Activated naive CD4-positive, alpha-beta T cell (primary cell): ENCODE data around the gene OR52D1.

Experiments used
- DNase-seq, 4 experiments: peaks; one replicate each; lab custom pipeline; 2025; lab: John Stamatoyannopoulos, UW

Gene OR52D1

GRCh38 chr11:5514841-5515240, 26.4 kb downstream of the OR52D1 start:
- DNase-seq: no peak

DNA sequence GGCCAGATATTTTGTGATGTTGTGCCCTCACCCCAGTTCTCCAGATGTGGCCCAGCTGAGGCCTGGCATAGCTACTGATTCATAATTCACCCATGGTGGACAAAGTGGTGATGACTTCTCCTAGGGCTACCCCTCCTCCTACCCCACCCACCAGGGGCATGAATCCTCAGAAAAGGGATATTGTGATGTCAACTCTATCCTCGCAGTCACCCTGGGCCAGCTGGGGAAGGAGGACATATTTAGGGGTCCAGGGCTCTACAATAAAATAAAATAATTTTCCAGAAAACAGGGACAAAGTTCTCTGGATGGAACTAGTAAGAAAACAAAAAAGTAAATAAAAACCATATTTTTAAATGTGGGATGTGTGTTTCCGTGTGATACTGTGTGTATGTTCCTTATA, 28.1 kb downstream of the OR52D1 start, which contains the start of gene UBQLNL:
UBQLNL (minus strand) TSS at position 101 of the 400 bp plus-strand sequence. CDS start 258 bp downstream, outside the sequence.
- no peak for DNase-seq

DNA sequence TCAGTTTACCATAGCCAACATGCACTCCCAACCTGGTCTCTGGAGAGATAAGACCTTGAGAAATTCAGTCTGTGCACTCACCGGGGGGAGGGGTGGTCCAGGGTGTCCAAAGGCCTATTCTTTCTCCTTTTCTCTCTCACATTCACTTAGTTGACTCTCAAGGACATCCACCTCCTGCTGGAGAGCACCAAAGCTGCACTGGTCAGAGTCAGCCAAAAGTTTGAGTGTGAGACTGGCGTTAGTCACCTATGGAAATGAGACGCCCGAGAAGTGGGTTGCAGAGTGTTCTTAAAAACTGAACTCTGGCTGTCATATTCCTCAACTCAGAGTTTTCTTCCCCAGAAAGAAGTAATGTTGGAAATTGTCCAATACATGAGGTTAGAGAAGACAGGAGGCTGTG, 33.1 kb downstream of the OR52D1 start:
- no peak for DNase-seq

DNA sequence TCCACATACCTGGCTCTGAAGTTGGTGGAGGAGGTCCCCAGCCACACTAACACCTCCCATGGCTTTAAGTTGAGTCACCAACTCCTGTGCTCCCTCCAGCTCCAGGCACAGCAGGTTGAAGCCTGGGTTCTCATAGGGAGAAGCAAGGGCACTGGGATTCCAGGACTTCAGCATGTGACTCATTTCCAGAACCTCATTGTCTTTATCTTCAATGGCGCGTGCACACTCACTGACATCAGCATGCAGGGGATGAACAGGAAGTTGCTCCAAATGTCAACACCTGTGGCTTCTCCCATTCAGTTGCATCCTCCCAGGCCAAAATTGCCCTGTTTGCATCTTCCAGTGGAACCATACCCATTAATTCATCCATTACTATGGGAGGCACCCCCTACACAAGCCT, 33.8 kb downstream of the OR52D1 start:
- no peak for DNase-seq

- DNase-seq: no peak
Observed at GRCh38 chr11:5524756-5525155, 36.3 kb downstream of the OR52D1 start.

- DNase-seq: no peak
Observed at GRCh38 chr11:5527716-5528115, 39.2 kb downstream of the OR52D1 start.

GRCh38 chr11:5528495-5528894, 40.0 kb downstream of the OR52D1 start:
- no peak for DNase-seq

GRCh38 chr11:5531053-5531831, 42.8 kb downstream of the OR52D1 start:
- no peak for DNase-seq

GRCh38 chr11:5534046-5534445, 45.6 kb downstream of the OR52D1 start:
- no peak for DNase-seq

- no peak for DNase-seq
Observed at GRCh38 chr11:5536482-5536881, 48.0 kb downstream of the OR52D1 start.
